Thyroid gland (tissue), 4 donors: ENCODE results near the gene MRGPRX2. TPM values are rescaled to one million over a fixed set of nuclear protein-coding genes. Genes with fewer than 3 reads are reported as not detected.

Experiments
- DNase-seq, 2 donors: peaks; one replicate each; pipeline ENCODE4 v3.0.0-alpha.2; 2019
- H3K27ac ChIP-seq, 3 donors: fragments of 200-600 bp; sonication (generic); 1 replicate in 2 of 3; 2 replicates in 1 of 3; pipeline ENCODE4 v1.5.1; 2016 to 2019; ENCODE audit warnings: mild to moderate bottlenecking in 1 of 3, moderate library complexity in 1 of 3
- H3K27me3 ChIP-seq: fragments of 200-600 bp; sonication (generic); one replicate; pipeline ENCODE4 v1.5.1; 2019
- H3K36me3 ChIP-seq, 2 donors: fragments of 200-600 bp; sonication (generic); one replicate each; pipeline ENCODE4 v1.5.1; 2016 to 2019
- H3K4me1 ChIP-seq, 2 donors: fragments of 200-600 bp; sonication (generic); one replicate each; pipeline ENCODE4 v1.5.1; 2017 to 2019
- H3K4me3 ChIP-seq, 3 donors: fragments of 200-600 bp; sonication (generic); replicated peaks in 1 of 3; 1 replicate in 2 of 3; 2 replicates in 1 of 3; pipeline ENCODE4 v1.5.1; 2016; ENCODE audit warnings: mild to moderate bottlenecking in 1 of 3
- H3K9me3 ChIP-seq: fragments of 200-600 bp; sonication (generic); one replicate; pipeline ENCODE4 v1.5.1; 2017
- POLR2A ChIP-seq, 2 donors: fragments of 450-650 bp; IDR thresholded peaks; one replicate each; pipeline ENCODE4 v1.6.1; 2017; ENCODE audit warnings: antibody characterized with exemption in 2 of 2, mild to moderate bottlenecking in 2 of 2, moderate library complexity in 1 of 2
- WGBS, 2 donors: methylation state at CpG; one replicate each; pipeline ENCODE4 v1.1.5; 2017; 5-methylcytosine and 5-hydroxymethylcytosine counted together
- intact Hi-C: fragments of 100-400 bp; cut with DNase I; formaldehyde crosslinking; loops from one replicate; pipeline ENCODE4 v1.15.1; 2023
- total RNA-seq, 4 donors: library from RNA; depleted of rRNA; stranded (reverse); fragments of >200 nt; gene quantifications; one replicate each; pipeline ENCODE4 v1.2.3, GENCODE V29; 2016
- TF ChIP-seq, protein P1 (sequence below), 6 experiments: fragments of 200-600 bp in 3 of 6; fragments of 450-650 bp in 3 of 6; sonication (generic) in 3 of 6; IDR thresholded peaks; one replicate each; pipeline ENCODE4 v1.5.1; 2016 to 2019; ENCODE audit warnings: antibody characterized with exemption in 6 of 6, mild to moderate bottlenecking in 2 of 6, inconsistent platforms in 1 of 6, moderate library complexity in 1 of 6

Gene MRGPRX2
- total RNA-seq, 4 donors from 2014 or later: not detected

DNA sequence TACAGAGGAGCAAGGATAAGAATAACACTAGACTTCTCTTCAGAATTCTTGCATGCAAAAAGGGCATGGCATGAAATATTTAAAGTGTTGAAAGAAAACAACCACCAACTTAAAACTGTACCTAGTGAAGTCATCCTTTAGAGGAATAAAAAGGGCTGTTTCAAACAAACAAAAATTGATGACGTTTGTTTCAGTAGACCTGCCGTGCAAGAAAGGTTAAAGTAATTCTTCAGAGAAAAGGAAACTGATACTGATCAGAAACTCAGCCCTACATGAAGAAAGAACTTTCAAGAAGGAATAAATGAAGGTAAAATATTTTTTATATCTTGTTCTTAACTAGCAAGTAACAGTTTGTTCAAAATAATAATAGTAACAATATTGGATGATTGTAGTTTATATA, 27.5 kb downstream of the MRGPRX2 start:
- H3K4me3 ChIP-seq: no peak overlapping the region
- intact Hi-C loops: no loop called here
- TF ChIP-seq, protein P1, sequence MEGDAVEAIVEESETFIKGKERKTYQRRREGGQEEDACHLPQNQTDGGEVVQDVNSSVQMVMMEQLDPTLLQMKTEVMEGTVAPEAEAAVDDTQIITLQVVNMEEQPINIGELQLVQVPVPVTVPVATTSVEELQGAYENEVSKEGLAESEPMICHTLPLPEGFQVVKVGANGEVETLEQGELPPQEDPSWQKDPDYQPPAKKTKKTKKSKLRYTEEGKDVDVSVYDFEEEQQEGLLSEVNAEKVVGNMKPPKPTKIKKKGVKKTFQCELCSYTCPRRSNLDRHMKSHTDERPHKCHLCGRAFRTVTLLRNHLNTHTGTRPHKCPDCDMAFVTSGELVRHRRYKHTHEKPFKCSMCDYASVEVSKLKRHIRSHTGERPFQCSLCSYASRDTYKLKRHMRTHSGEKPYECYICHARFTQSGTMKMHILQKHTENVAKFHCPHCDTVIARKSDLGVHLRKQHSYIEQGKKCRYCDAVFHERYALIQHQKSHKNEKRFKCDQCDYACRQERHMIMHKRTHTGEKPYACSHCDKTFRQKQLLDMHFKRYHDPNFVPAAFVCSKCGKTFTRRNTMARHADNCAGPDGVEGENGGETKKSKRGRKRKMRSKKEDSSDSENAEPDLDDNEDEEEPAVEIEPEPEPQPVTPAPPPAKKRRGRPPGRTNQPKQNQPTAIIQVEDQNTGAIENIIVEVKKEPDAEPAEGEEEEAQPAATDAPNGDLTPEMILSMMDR (IDR thresholded peaks at IDR 0.05): no peak
- no peak for TF ChIP-seq POLR2A (IDR thresholded peaks at IDR 0.05)
- WGBS, 2 donors: 52 to 54% methylated on average over 2 of the region's 2 CpGs
- H3K27me3 ChIP-seq: no peaks in the 10 kb centered on the region
- H3K9me3 ChIP-seq: no peaks in the 10 kb centered on the region
- no peaks in the 10 kb centered on the region for H3K4me1 ChIP-seq
- no peaks in the 10 kb centered on the region for H3K36me3 ChIP-seq
- no peak overlapping the region for H3K27ac ChIP-seq
- DNase-seq: no peak

DNA sequence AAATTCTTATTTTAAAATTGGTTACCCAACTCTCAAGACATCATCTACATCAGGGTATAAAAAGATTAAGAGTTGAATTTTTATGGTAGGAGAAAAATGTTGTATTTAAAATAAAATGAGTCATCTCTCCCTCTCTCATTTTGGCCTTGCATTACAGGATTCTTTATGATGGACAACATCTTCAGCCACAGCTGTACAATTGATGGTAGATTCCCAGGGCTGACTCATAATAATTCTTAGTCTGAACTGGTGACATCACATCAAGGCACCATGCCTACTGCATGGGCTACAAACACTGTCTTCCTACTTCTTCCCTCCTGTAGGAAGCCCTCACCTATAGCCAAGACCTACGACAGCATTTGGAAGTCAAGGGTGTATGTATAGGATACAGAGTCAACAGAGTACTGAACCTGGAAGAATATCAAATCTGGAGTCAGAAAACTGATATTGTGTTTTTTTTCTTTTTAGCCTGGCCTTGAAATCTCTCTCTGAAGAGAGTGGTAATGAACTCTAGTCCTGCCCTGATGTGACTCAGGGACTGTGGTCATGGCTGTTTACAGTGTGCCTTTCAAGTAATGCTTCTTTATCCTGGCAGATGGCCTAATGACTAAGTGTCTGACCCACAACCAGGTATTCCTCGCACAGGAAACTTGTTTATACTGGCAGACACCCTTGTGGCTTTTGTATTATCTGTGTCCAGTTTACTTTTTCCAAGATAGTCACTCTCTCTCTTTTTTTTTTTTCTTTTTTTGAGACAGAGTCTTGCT, 32.5 kb downstream of the MRGPRX2 start:
- Histone ChIP-seq H3K4me1 (no peaks in the 10 kb centered on the region), H3K27me3 (no peaks in the 10 kb centered on the region), H3K9me3 (no peaks in the 10 kb centered on the region), H3K36me3 (no peaks in the 10 kb centered on the region), H3K27ac (no peak overlapping the region), H3K4me3 (no peak overlapping the region)
- 59 to 71% methylated on average over 2 of the region's 2 CpGs for WGBS, 2 donors
- TF ChIP-seq, protein P1 (IDR thresholded peaks at IDR 0.05): no peak
- TF ChIP-seq POLR2A (IDR thresholded peaks at IDR 0.05): no peak
- DNase-seq: no peak
- intact Hi-C loops: no loop called here

DNA sequence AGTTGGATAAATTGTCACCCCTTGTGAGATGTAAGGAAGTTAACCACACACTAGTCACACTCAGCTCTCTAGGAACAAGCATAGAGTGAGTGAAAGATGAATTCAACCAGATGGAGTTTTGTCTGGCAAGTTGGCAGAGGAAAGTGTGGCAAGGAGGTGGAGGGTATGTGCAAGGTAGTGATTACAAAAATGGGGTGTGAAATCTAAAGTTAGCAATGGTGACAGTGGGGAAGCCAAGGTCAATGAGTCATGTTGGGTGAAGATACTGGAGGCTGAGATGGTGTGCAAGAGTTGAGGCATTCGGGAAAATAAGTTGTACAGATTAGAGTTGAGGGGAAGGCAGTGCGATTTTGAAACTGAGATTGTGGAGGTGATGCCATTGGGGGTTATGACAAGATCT, 33.7 kb downstream of the MRGPRX2 start:
- H3K36me3 ChIP-seq: no peaks in the 10 kb centered on the region
- DNase-seq: no peak
- no peak overlapping the region for H3K27ac ChIP-seq
- no peaks in the 10 kb centered on the region for H3K4me1 ChIP-seq
- no peaks in the 10 kb centered on the region for H3K27me3 ChIP-seq
- H3K4me3 ChIP-seq: no peak overlapping the region
- no peaks in the 10 kb centered on the region for H3K9me3 ChIP-seq
- TF ChIP-seq, protein P1 (IDR thresholded peaks at IDR 0.05): no peak
- no peak for TF ChIP-seq POLR2A (IDR thresholded peaks at IDR 0.05)
- intact Hi-C loops: no loop called here
- 82 to 91% methylated on average over 2 of the region's 2 CpGs for WGBS, 2 donors

DNA sequence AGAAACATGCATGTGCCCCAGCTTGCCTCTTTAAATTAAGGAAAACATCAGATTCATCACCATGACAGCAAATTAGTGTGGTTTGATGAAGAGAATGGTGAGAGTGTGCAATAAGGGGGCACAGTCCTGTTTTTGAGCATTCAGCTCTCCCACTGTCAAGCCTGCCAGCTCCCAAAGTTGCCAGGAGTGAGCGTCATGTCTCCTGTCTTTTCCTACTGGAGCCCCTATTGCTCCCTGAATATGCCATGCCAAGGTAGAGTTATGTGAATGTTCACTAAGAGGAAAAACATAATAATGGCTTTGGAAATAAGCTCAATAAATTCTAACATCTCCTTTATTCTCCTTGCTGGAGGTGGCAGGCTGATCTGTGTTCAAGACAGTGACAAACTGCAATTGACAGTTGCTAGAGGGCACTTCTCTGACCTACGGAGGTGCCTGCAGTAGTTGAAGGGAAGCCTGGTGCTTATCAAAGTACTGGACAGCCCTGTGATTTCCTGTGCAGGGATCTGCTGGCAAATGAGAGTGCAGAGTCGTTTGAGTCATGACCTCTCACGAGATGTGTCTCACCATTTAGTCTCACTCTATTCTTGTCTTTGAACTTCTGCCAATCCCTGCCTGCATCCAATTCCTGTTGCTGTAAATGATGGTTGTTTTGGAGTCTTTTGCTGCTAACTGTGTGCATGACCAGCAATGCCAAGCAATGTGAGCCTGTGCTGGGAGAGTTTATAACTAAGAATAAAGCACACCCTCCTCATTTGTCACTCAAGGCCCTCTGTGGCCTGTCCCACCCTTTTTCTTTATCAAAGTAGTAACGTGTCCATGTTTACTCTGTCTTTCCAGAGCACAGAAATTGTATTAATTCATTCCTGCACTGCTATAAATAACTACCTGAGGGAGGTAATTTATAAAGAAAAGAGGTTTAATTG, 34.8 kb downstream of the MRGPRX2 start:
- Histone ChIP-seq H3K4me3 (no peak overlapping the region), H3K36me3 (no peaks in the 10 kb centered on the region), H3K27ac (no peak overlapping the region), H3K4me1 (no peaks in the 10 kb centered on the region), H3K9me3 (no peaks in the 10 kb centered on the region), H3K27me3 (no peaks in the 10 kb centered on the region)
- intact Hi-C loops: no loop called here
- TF ChIP-seq, protein P1 (IDR thresholded peaks at IDR 0.05): no peak
- no peak for TF ChIP-seq POLR2A (IDR thresholded peaks at IDR 0.05)
- 49 to 61% methylated on average over 5 of the region's 5 CpGs for WGBS, 2 donors
- no peak for DNase-seq

DNA sequence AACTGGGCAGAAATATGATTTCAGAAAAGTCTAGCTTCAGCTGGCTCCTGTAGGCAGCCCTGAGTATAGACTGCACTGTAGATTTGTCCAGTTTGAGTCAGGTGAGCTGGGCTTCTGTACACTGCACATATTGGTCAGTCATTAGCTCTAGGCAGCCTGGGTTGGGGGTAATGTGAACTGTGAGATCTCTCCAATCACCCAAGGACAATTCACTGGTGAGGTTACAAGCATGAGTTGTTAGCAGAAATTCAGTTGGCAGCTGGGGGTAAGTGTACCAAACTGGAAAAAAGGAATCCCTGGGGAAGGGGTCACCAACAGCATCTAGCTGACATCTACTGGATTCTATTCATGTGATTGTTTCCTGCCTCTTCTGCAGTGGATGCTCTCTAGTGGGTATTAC, 39.7 kb downstream of the MRGPRX2 start:
- TF ChIP-seq POLR2A (IDR thresholded peaks at IDR 0.05): no peak
- TF ChIP-seq, protein P1 (IDR thresholded peaks at IDR 0.05): no peak
- no peak for DNase-seq
- Histone ChIP-seq H3K9me3 (no peaks in the 10 kb centered on the region), H3K4me1 (no peaks in the 10 kb centered on the region), H3K27ac (no peak overlapping the region), H3K4me3 (no peak overlapping the region), H3K27me3 (no peaks in the 10 kb centered on the region), H3K36me3 (no peaks in the 10 kb centered on the region)
- intact Hi-C loops: no loop called here
